RWPE1 (cell line): ENCODE results near the gene ALDH3B1.

Source experiments
- CTCF ChIA-PET: fragments of 350-600 bp; sonication (Branson Sonifier 250); formaldehyde crosslinking; extraction: SDS; loops from one replicate; lab custom pipeline; 2021; lab: Yijun Ruan, JAX
- POLR2A ChIA-PET: fragments of 400-600 bp; formaldehyde crosslinking; extraction: SDS; loops from one replicate; lab custom pipeline; 2020; ENCODE audit warnings: antibody characterized with exemption; ENCODE audit not compliant: low non-redundant PET; lab: Yijun Ruan, JAX
- DNase-seq: peaks from one replicate; pipeline ENCODE4 v3.0.0; 2012; ENCODE audit warnings: low spot score
- H3K27ac ChIP-seq: fragments of 450-650 bp; 2 replicates; pipeline ENCODE4 v1.5.1; 2017
- TF ChIP-seq, protein P1 (sequence below): fragments of 450-650 bp; conservative IDR thresholded peaks from 2 replicates; pipeline ENCODE4 v1.5.1; 2017; ENCODE audit warnings: low read depth, mild to moderate bottlenecking

The ALDH3B1 gene

DNA sequence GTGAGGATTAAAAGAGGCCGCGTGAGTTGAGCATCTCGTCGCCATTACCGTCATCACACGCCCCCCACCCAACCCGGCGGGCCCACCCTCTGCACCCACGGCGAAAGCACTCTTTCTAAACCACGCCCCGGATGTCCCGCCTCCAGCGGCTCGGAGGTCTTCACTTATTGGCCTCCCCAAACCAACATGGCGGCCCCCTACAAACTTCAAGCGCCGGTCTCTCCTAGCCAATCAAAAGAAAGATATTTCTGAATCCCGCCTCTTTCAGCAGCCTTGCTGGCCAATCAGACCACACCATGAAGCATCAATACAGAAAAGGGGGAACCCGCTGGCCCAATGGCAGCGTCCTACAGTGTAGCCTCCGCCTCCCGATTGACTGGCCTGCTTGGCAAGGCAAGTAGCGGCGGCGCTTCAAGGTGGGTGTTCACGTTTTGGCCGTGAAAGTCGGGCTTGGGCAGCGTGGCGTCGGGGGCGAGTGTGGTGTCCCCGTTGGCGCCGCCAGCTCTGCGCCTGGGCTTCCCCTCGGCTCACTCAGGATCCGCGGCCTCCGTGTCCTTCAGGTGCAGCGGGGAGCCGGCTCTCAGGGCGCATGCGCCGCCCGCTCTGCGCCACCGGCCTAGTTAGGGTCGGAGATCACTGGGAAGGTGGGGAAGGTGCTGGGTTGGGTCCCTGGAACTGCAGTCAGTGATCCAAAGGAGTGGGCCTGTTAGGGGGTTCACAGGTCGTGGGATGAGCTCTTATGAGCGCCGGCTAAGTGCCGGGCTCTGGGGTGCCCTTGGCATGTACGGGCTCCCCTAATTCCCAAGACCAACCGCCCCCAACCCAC, 20.4 kb downstream of the ALDH3B1 start, which contains the start of gene NDUFS8:
TSS of gene NDUFS8 (plus strand) at position 364 of the 826 bp plus-strand sequence. CDS start 1,471 bp downstream, outside the sequence.
- peak within 1 kb of the TSS; percentile 82 for H3K27ac ChIP-seq
- TF ChIP-seq, protein P1, sequence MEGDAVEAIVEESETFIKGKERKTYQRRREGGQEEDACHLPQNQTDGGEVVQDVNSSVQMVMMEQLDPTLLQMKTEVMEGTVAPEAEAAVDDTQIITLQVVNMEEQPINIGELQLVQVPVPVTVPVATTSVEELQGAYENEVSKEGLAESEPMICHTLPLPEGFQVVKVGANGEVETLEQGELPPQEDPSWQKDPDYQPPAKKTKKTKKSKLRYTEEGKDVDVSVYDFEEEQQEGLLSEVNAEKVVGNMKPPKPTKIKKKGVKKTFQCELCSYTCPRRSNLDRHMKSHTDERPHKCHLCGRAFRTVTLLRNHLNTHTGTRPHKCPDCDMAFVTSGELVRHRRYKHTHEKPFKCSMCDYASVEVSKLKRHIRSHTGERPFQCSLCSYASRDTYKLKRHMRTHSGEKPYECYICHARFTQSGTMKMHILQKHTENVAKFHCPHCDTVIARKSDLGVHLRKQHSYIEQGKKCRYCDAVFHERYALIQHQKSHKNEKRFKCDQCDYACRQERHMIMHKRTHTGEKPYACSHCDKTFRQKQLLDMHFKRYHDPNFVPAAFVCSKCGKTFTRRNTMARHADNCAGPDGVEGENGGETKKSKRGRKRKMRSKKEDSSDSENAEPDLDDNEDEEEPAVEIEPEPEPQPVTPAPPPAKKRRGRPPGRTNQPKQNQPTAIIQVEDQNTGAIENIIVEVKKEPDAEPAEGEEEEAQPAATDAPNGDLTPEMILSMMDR = no peak
- ChIA-PET POLR2A (interaction anchor here (0.9 kb wide), 1 partner anchor 17 kb away, joined by 4 read pairs; no protein-coding TSS in a partner anchor), CTCF (interaction anchor here (0.5 to 0.7 kb wide), 2 partner anchors 23 to 64 kb away, joined by 3 to 4 read pairs; no protein-coding TSS in a partner anchor)
- peak; percentile 100 for DNase-seq

DNA sequence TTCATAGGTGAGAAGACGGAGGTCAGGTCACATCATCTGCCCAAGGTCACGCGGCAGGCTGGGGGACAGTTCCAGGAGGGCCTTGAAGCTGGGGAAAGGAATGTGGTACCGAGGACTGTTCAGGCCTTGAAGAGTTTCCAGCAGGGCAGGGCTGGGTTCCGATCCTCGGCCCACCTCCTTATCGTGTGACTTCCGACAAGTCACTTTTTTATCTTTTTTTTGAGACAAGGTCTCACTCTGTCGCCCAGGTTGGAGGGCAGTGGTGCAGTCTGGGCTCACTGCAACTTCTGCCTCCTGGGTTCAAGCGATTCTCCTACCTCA, 21.0 kb downstream of the ALDH3B1 start:
- peak overlapping the region; percentile 82 for H3K27ac ChIP-seq
- POLR2A ChIA-PET = no interaction called here
- CTCF ChIA-PET = interaction anchor here (0.7 kb wide), 1 partner anchor 10 kb away, joined by 3 read pairs; no protein-coding TSS in a partner anchor
- TF ChIP-seq, protein P1 = no peak
- no peak for DNase-seq

DNA sequence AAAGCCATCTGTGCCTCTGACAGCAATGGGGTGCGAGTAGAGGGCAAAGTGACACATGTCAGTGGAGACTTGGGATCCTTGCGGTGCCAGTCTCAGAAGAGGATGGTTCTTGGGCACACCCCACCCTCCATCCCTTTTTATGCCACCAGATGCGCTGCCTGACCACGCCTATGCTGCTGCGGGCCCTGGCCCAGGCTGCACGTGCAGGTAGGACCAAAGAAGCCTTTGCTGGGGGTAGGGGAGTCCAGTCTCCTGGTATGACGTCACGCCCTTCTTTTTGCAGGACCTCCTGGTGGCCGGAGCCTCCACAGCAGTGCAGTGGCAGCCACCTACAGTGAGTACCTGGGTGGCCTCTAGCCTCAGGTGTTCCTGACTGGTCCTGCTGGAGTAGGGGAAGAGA, 21.9 kb downstream of the ALDH3B1 start:
- CTCF ChIA-PET = interaction anchor here (0.6 to 0.7 kb wide), 2 partner anchors 13 to 177 kb away, joined by 3 read pairs; no protein-coding TSS in a partner anchor
- TF ChIP-seq, protein P1 = no peak
- POLR2A ChIA-PET = no interaction called here
- H3K27ac ChIP-seq = peak overlapping the region; percentile 82
- no peak for DNase-seq

DNA sequence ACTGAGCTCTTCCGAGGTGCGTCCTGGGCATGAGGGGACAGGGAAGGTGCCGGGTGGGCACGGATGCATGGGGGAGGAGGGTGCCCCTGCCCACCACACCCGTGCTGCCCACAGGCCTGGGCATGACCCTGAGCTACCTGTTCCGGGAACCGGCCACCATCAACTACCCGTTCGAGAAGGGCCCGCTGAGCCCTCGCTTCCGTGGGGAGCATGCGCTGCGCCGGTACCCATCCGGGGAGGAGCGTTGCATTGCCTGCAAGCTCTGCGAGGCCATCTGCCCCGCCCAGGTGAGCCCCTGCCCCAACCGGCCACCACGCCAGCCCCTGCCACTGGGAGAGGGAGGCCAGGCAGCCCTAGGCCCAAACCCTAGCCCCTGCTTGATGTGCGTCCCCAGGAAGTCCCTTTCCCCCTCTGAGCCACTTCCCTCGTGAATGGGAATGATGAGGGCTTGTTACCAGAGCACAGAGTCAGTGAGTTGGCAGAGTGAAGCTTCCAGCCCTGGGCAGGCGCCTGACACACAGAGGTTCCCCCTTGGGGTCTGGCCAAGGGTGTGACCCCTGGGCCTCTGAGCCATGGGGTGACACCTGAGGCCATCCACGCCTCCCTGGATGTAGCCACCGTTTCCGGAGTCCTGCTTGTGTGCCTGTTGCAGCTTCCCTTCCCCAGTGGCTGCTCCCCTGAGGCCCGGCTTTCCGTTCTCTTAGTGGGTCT, 23.0 kb downstream of the ALDH3B1 start:
- DNase-seq = no peak
- H3K27ac ChIP-seq = peak overlapping the region; percentile 82
- TF ChIP-seq, protein P1 = no peak
- POLR2A ChIA-PET = no interaction called here
- CTCF ChIA-PET = interaction anchor here (0.6 kb wide), 1 partner anchor 21 kb away, joined by 3 read pairs; no protein-coding TSS in a partner anchor

DNA sequence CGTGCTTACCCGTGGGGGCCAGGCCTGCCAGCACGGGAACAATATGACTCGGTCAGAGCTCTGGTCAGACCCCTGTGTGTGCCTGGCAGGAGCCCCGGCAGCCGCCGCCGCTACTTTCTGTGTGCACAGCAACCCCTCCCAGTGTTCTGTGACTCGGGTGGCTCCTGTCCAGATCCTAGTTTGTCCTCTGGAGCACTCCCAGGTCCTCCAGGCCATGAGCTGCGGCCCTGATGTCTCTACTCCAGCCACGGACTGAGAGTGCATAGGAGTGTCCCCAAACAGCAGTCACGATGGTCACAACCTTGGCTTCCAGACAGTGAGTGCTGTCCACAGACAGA, 23.6 kb downstream of the ALDH3B1 start:
- TF ChIP-seq, protein P1 = no peak
- peak overlapping the region; percentile 82 for H3K27ac ChIP-seq
- DNase-seq = no peak
- POLR2A ChIA-PET = no interaction called here
- CTCF ChIA-PET = no interaction called here

DNA sequence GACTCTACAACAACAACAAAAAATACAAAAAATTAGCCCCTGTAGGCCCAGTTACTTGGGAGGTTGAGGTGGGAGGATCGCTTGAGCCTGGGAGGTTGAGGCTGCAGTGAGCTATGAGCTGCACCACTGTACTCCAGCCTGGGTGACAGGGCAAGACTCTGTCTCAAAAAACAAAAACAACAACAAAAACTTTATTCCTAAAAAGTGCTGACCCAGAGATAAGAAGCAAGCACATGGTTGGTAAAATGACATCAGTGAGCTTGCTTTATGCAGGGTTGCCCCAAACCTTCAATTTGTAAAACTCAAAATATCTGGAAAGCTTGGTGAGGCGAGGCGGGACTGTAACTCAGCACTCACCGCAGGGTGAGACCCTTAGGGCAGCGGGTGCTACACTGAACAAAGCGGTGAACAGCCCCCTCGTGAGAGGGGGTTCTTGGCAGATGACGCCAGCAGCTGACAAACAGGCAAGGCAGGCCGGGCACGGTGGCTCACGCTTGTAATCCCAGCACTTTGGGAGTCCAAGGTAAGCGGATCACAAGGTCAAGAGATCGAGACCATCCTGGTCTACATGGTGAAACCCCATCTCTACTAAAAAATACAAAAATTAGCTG, 25.2 kb downstream of the ALDH3B1 start:
- TF ChIP-seq, protein P1 = no peak
- no peak for DNase-seq
- peak overlapping the region; percentile 81 for H3K27ac ChIP-seq
- ChIA-PET CTCF (interaction anchor here (0.6 to 1.1 kb wide), 2 partner anchors 15 to 653 kb away, joined by 3 to 5 read pairs; no protein-coding TSS in a partner anchor), POLR2A (no interaction called here)
